ENCODE measurements around the gene SELENOM. TPM values are rescaled to one million over a fixed set of nuclear protein-coding genes. Genes with fewer than 3 reads are reported as not detected.

SELENOM gene
- total and polyA plus RNA-seq, 2 of the 8 experiments (the other 6 are each of a cell fraction or from before 2014, with no cell fraction given): 22.7 to 40.0 TPM

DNA sequence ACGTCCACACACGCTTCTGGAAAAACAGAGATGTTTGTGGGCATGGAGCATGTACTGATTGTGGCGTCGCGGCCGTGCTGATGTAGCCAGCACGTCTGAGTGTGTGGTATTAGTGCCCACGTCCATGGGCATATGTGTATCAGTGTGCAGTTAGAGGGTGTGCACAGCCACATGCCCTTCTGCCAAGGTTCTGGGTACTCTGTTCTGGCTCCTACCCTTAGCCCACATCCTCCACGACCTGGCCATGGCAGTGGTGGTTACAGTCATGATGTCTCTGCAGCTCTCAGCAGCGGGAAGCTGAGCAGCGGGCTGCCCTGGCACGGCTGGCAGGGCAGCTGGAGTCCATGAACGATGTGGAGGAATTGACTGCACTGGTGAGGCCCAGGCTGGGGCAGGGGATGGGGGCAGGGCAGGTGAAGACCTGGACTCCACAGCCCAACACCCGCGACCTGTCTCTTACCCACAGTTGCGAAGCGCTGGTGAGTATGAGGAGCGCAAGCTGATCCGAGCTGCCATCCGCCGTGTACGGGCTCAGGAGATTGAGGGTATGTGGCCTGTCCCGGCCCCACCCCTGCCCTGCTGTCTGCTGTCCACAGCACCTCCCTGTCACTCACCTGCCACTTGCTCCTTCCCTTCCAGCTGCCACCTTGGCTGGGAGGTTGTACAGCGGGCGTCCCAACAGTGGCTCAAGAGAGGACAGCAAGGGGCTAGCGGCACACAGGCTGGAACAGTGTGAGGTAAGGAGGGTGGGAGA lies 19.0 kb downstream of the SELENOM start (continued):
- no peak for TF ChIP-seq BRCA1 (IDR thresholded peaks at IDR 0.05; ENCODE audit: low read depth, low read length)
